NCI-H187 (cell line): ENCODE measurements around the gene FAS.

ENCODE experiments used
- DNase-seq, 2 experiments: peaks; one replicate each; lab custom pipeline; 2025; lab: John Stamatoyannopoulos, UW

Gene FAS

DNA sequence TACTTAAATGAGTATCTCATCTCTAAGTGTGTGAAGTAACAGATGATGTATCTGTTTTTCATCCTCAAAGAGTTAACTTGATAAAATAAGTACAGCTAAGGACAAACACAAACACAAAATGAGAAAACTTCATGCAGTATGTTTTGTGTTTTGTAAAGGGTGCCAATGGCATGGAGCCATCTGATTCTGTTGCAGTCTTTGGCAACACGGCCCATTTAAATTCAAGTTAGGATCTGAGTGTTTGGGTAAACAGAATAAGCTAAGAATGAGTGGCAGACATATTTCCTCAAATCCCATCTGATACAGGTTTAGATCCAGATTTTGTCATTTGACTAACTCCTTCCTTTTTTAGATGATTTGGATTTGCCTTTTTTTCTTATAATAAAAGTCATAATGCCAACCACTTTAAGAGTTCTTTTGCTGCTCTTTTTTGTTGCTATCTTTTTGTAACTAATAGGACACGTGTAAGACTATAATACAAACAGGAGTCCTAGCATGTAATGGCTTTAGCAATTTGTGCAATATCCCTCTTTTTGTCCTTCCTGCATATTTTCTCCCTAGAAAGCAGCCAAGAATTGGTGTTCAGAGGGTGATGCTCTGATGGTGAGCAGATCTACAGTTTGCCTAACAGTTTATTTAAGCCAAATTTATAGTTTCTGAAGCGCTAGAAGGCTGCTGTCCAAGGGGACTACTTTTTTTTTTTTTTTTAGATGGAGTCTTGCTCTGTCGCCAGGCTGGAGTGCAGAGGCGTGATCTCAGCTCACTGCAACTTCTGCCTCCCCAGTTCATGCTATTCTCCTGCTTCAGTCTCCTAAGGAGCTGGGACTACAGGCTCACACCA is 19.2 kb upstream of the FAS start:
- DNase-seq, result no peak

DNA sequence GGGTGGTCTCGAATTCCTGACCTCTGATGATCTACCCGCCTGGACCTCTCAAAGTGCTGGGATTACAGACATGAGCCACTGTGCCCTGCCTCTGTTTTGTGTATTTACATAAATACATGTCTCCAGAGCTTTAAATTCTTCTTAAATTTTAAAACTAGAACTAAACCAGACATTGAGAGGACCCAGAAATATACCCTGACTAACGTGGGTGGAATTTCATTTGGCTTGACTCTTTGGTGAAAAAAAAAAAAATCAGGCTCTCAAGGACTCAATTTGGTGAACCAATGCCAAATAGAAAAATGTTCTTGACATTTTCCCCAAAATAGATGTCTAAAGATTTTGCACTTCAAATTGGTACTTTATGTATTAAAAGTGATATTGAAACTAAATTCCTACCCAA is 16.6 kb upstream of the FAS start:
- DNase-seq, result no peak

DNA sequence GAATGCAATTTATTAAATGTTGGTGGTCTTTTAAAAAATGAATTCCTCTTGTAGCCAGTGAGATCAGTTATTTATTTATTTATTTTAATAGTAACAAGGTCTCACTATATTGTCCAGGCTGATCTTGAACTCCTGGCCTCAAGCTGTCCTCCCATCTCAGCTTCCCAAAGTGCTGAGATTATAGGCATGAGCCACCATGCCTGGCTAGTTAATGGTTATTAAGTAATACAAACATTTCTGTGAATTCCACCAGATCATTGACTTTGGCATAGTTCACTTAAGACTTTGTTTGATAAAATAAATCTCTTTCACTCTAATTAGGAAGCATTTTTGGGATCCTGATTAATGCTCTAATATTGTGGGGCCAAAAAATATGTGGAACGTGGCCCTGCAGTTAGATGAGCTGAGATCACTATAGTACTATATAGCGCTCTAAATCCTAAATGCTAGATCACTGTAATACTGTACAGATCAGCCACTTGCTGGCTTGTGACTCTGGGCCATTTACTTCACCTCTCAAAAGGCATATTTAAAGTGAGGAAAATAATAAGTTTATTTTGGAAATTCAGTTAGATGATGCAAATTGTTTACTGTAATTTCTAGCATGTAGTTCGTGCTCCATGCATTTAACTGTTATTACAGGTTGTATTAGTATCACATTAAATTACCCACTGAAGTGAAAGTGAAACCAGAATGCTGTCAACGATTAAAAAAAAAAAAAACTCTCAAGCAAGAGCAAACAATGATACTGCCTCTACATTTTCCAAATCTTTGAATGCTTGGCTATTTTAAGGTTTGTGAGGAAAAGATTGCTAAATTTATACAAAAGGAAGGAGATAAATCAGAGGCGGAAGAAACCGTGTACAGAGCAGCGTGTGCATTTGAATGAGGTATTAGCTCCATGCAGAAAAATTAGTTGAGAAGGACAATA is 15.9 kb upstream of the FAS start:
- DNase-seq, result no peak

GRCh38 chr10:88975377-88975720 is 15.2 kb upstream of the FAS start:
- no peak for DNase-seq

DNA sequence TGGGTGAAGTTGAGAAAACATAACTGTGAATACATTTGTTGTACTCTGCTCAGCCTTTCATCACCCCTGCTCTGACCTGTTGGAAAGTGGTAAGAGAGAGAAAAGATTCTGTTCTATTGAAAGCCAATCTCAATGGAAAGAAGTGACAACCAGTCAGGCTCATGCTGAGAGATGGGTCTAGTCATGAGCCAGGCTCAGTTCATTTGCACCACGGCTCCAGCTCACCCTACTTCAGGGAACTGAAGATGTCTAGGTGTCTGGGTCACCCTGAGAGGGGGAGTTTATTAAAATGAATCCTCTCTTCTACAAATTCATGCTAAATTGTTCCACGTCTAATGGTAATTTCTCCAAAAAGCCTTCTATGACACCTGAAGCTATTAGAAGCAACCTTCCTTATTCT is 12.1 kb upstream of the FAS start:
- no peak for DNase-seq

GRCh38 chr10:88979153-88979562 is 11.4 kb upstream of the FAS start:
- no peak for DNase-seq

DNA sequence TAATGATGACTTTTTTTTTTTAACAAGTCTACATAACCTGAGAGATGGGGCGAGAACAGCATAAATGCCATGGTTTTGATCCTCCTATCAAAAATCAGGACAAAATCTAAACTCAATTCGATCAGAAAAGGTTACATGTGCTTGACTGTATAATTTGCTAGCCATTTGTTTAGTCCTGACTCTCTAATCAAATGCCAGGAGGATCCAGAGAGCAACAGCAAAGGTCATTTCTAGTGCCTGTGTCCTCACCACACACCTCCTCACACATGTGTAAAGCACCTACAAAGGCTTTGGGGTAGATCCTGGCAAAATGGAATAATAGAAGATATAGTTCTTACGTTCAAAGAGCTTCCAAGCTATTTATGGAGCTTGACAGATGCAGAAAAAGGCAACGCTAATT is 11.0 kb upstream of the FAS start:
- DNase-seq, result no peak

GRCh38 chr10:88980247-88980646 is 10.4 kb upstream of the FAS start:
- no peak for DNase-seq

GRCh38 chr10:88980800-88981199 is 9.8 kb upstream of the FAS start:
- DNase-seq, result no peak

- no peak for DNase-seq
Observed at GRCh38 chr10:88981435-88981834, 9.2 kb upstream of the FAS start.

- no peak for DNase-seq
Observed at GRCh38 chr10:88982366-88982765, 8.2 kb upstream of the FAS start.

- no peak for DNase-seq
Observed at GRCh38 chr10:88983206-88983605, 7.4 kb upstream of the FAS start.

DNA sequence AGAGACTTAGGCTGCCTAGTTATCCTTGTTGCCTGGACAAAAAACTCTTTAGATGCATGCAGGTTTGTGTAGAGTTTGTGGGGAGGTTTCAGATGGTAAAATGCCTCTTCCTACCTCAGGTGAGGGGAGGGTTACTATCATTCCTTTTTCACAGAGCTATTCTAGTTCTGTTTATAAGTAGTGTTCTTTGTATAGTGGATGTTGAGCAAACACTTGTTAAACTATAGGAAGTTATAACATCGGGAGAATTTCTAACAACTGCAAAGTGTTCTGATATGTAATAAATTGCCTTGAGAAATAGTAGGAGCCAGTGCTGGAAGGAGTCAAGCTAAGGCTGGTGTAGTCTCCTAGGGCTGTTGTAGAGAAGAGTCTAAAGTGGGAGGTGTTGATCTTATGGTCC is 6.7 kb upstream of the FAS start:
- DNase-seq, result no peak

GRCh38 chr10:88984525-88984924 is 6.1 kb upstream of the FAS start:
- DNase-seq, result no peak

DNA sequence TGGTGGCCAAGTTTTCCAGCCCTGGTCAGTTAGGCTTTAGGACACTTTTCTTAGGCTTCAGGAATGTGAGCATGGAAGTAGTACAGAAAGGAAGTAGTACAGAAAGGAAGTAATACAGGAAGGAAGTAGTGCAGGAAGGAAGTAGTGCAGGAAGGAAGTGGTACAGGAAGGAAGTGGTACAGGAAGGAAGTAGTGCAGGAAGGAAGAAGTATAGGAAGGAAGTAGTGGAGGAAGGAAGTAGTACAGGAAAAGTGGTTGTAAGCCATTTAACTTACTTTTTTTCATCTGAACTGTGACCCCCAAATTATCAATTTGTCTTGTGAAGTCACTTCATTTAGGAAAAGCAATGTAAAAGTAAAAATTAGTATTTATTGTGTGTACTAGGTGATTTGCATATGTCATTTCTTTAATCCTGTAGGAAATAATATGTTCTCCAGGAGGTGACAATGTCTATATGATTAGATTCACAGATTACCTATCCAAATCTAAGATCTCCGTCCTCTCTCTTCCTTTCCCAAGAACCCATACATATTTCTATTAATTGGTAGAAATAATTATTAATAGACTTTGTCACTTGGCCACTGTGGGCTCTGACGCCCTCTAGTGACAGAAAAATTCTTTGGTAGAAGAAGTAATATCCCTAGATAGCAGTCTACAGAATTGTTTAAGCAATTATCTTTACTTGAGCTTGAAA is 3.9 kb upstream of the FAS start:
- no peak for DNase-seq

- DNase-seq, result no peak
Observed at GRCh38 chr10:88987243-88987725, 3.3 kb upstream of the FAS start.

- DNase-seq, result no peak
Observed at GRCh38 chr10:88987840-88988239, 2.8 kb upstream of the FAS start.

DNA sequence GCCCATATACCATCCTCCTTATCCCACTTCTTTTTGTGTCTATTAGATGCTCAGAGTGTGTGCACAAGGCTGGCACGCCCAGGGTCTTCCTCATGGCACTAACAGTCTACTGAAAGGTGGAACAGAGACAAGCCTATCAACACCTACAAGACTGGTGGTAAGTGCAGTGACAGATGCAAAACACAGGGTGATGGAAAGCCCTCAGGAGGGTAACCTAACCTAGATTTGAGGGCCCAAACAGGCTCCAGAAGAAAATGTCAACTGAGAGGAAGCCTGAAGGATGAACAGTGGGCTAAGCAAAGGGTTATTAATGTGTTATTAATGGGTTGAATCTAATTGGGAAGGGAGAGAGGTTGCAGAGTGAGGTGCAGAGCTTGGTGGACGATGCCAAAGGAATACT is 1.2 kb upstream of the FAS start:
- no peak for DNase-seq

GRCh38 chr10:88989824-88990383 is 694 bp upstream of the FAS start:
- DNase-seq, result no peak

DNA sequence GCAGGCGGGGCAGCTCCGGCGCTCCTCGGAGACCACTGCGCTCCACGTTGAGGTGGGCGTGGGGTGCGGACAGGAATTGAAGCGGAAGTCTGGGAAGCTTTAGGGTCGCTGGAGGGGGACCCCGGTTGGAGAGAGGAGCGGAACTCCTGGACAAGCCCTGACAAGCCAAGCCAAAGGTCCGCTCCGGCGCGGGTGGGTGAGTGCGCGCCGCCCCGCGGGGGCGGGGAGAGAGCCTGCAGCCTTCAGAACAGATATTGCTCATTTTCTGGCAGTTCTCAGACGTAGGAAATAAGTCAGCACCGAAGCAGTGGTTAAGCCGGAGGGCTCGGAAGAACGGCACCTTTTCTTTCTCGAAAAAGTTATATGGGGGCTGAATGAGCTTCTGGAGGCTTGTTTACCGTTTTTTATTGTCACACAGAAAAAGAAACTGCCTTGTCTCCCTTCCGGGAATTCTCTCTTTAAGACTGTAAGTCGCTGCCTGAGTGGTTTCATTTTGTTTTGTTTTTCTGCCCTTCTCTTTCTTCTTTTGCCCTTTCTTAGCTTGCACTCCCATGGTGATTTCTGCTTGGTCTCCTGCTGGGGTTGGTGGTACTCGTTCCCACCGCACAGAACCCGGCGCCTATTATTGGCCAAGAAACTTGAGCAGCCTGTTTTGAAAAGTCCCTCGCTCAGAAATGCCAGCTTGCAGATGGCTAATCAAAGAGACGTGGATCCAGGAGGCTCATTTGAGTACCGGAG is 732 bp downstream of the FAS start:
- no peak for DNase-seq

- DNase-seq, result no peak
Observed at GRCh38 chr10:88991899-88992320, 1.3 kb downstream of the FAS start.
